Vagina (tissue), 2 donors: ENCODE data around the gene OOSP2. TPM values are rescaled to one million over a fixed set of nuclear protein-coding genes. Genes with fewer than 3 reads are reported as not detected.

Experiments
- DNase-seq, 2 donors: peaks; one replicate each; pipeline ENCODE4 v3.0.0-alpha.2; 2017; ENCODE audit errors: extremely low spot score in 2 of 2
- H3K27ac ChIP-seq: fragments of 200-600 bp; sonication (generic); one replicate; pipeline ENCODE4 v1.5.1; 2019
- H3K27me3 ChIP-seq: fragments of 200-600 bp; sonication (generic); one replicate; pipeline ENCODE4 v1.5.1; 2019
- H3K36me3 ChIP-seq, 2 donors: fragments of 200-600 bp; sonication (generic); one replicate each; pipeline ENCODE4 v1.5.1; 2017 to 2019
- H3K4me1 ChIP-seq: fragments of 200-600 bp; sonication (generic); one replicate; pipeline ENCODE4 v1.5.1; 2019
- H3K4me3 ChIP-seq, 2 donors: fragments of 200-600 bp; sonication (generic); 1 replicate in 1 of 2; 2 replicates in 1 of 2; pipeline ENCODE4 v1.5.1; 2016 to 2019
- H3K9me3 ChIP-seq: fragments of 200-600 bp; sonication (generic); one replicate; pipeline ENCODE4 v1.5.1; 2019
- CTCF ChIP-seq, 3 experiments: fragments of 450-650 bp in 2 of 3; fragments of 200-600 bp in 1 of 3; sonication (generic) in 1 of 3; IDR thresholded peaks; one replicate each; pipeline ENCODE4 v1.5.1; 2017 to 2019; ENCODE audit warnings: antibody characterized with exemption in 3 of 3, mild to moderate bottlenecking in 2 of 3, moderate library complexity in 2 of 3
- POLR2A ChIP-seq, 2 donors: fragments of 450-650 bp; IDR thresholded peaks; one replicate each; pipeline ENCODE4 v1.6.1; 2017; ENCODE audit warnings: antibody characterized with exemption in 2 of 2, mild to moderate bottlenecking in 2 of 2, moderate library complexity in 2 of 2
- POLR2AphosphoS5 ChIP-seq, 2 donors: sonication (generic); formaldehyde crosslinking; IDR thresholded peaks; one replicate each; pipeline ENCODE4 v1.9.0; 2017; ENCODE audit warnings: antibody characterized with exemption in 2 of 2, mild to moderate bottlenecking in 2 of 2, low read depth in 1 of 2; ENCODE audit not compliant: insufficient read depth in 1 of 2
- intact Hi-C: fragments of 100-400 bp; cut with DNase I; formaldehyde crosslinking; loops from one replicate; pipeline ENCODE4 v1.15.1; 2023
- total RNA-seq: library from RNA; depleted of rRNA; stranded (reverse); fragments of >200 nt; gene quantifications from one replicate; pipeline ENCODE4 v1.2.3, GENCODE V29; 2016

OOSP2 gene
- total RNA-seq, 1 donor from 2014 or later = not detected

GRCh38 chr11:60088364-60088763 is 48.2 kb downstream of the OOSP2 start, which contains the start of gene MS4A2:
TSS of gene MS4A2 (plus strand) at chr11:60088664. CDS start at chr11:60088766, 102 bp downstream.
- intact Hi-C loops = no loop called here
- H3K27ac ChIP-seq = no peak within 1 kb of the TSS
- no peak within 1 kb of the TSS for H3K4me3 ChIP-seq
- no peaks in the 10 kb centered on the region for H3K36me3 ChIP-seq
- no peak for DNase-seq
- H3K9me3 ChIP-seq = no peaks in the 10 kb centered on the region
- no peaks in the 10 kb centered on the region for H3K27me3 ChIP-seq
- TF ChIP-seq CTCF (IDR thresholded peaks at IDR 0.05) (no peak), POLR2AphosphoS5 (IDR thresholded peaks at IDR 0.05; ENCODE audit: insufficient read depth in 1 of 2, low read depth in 1 of 2) (no peak), POLR2A (IDR thresholded peaks at IDR 0.05) (no peak)
- H3K4me1 ChIP-seq = no peaks in the 10 kb centered on the region

- no peaks in the 10 kb centered on the region for H3K36me3 ChIP-seq
- no peaks in the 10 kb centered on the region for H3K9me3 ChIP-seq
- no peak overlapping the region for H3K27ac ChIP-seq
- DNase-seq = no peak
- TF ChIP-seq POLR2A (IDR thresholded peaks at IDR 0.05) = no peak
- no peak for TF ChIP-seq CTCF (IDR thresholded peaks at IDR 0.05)
- no peak for TF ChIP-seq POLR2AphosphoS5 (IDR thresholded peaks at IDR 0.05; ENCODE audit: insufficient read depth in 1 of 2, low read depth in 1 of 2)
- no peaks in the 10 kb centered on the region for H3K4me1 ChIP-seq
- H3K4me3 ChIP-seq = no peak overlapping the region
- intact Hi-C loops = no loop called here
- no peaks in the 10 kb centered on the region for H3K27me3 ChIP-seq
These were observed 55.4 kb downstream of the OOSP2 start for GRCh38 chr11:60095477-60096120.

- intact Hi-C loops = no loop called here
- TF ChIP-seq POLR2A (IDR thresholded peaks at IDR 0.05) = no peak
- no peak for TF ChIP-seq CTCF (IDR thresholded peaks at IDR 0.05)
- TF ChIP-seq POLR2AphosphoS5 (IDR thresholded peaks at IDR 0.05; ENCODE audit: insufficient read depth in 1 of 2, low read depth in 1 of 2) = no peak
These were observed 57.0 kb downstream of the OOSP2 start for GRCh38 chr11:60097189-60097588.

More at GRCh38 chr11:60097189-60097588, 57.0 kb downstream of the OOSP2 start:
- Histone ChIP-seq H3K4me3 (no peak overlapping the region), H3K27ac (no peak overlapping the region), H3K4me1 (no peaks in the 10 kb centered on the region), H3K36me3 (no peaks in the 10 kb centered on the region), H3K27me3 (no peaks in the 10 kb centered on the region), H3K9me3 (no peaks in the 10 kb centered on the region)
- DNase-seq = no peak

Other genes starting within 250 kb of the OOSP2 start
- gene MRPL16, start 229.6 kb upstream of the OOSP2 start, total RNA-seq = 38.3 TPM
- not detected for gene CBLIF, start 194.9 kb upstream of the OOSP2 start, total RNA-seq
- gene TCN1, start 173.9 kb upstream of the OOSP2 start, total RNA-seq = 8.1 TPM
- not detected for gene OOSP3, start 161.6 kb upstream of the OOSP2 start, total RNA-seq
- not detected for gene OOSP1, start 102.0 kb upstream of the OOSP2 start, total RNA-seq
- not detected for gene OOSP4A, start 76.4 kb upstream of the OOSP2 start, total RNA-seq
- not detected for gene OOSP4B, start 23.2 kb upstream of the OOSP2 start, total RNA-seq
- gene MS4A3, start 16.3 kb downstream of the OOSP2 start, total RNA-seq = not detected
- gene MS4A2, start 48.3 kb downstream of the OOSP2 start, total RNA-seq = 10.3 TPM
- 30.7 TPM for gene MS4A6A, start 142.7 kb downstream of the OOSP2 start, total RNA-seq
- gene MS4A4E, start 202.7 kb downstream of the OOSP2 start, total RNA-seq = 1.7 TPM
- gene MS4A4A, start 240.3 kb downstream of the OOSP2 start, total RNA-seq = 10.3 TPM